GM12864 (cell line): Measurements from ENCODE around the gene UBALD1.

ENCODE experiments used
- DNase-seq: peaks from one replicate; pipeline ENCODE4 v3.0.0-alpha.2; 2011; ENCODE audit warnings: low read depth
- H3K4me3 ChIP-seq: 2 replicates; pipeline ENCODE4 v1.5.1; 2011; ENCODE audit warnings: mild to moderate bottlenecking, low read depth, low read length, control low read depth
- CTCF ChIP-seq: IDR thresholded peaks from 2 replicates; pipeline ENCODE4 v1.5.1; 2011; ENCODE audit warnings: low read depth, mild to moderate bottlenecking, moderate library complexity, low read length, control low read depth, inconsistent platforms; ENCODE audit errors: missing control alignments

UBALD1 gene

GRCh38 chr16:4613636-4614570, 785 bp downstream of the UBALD1 start:
- peak overlapping the region; percentile 88 for H3K4me3 ChIP-seq
- no peak for TF ChIP-seq CTCF
- DNase-seq = no peak

GRCh38 chr16:4612977-4613635, 1.6 kb downstream of the UBALD1 start:
- H3K4me3 ChIP-seq = peak overlapping the region; percentile 88
- no peak for DNase-seq
- no peak for TF ChIP-seq CTCF

- TF ChIP-seq CTCF = no peak
- no peak for DNase-seq
- no peak overlapping the region for H3K4me3 ChIP-seq
Measured at GRCh38 chr16:4612474-4612931, 2.2 kb downstream of the UBALD1 start.

- DNase-seq = no peak
- H3K4me3 ChIP-seq = no peak overlapping the region
- no peak for TF ChIP-seq CTCF
Measured at GRCh38 chr16:4611337-4612021, 3.2 kb downstream of the UBALD1 start.

GRCh38 chr16:4610011-4611005, 4.4 kb downstream of the UBALD1 start:
- no peak overlapping the region for H3K4me3 ChIP-seq
- DNase-seq = no peak
- no peak for TF ChIP-seq CTCF
